GM21360 (cell line): ENCODE data around the gene NT5M.

Experiments used
- ATAC-seq: cut with Tn5 transposase; IDR thresholded peaks from one replicate; pipeline ENCODE4 v1.9.1; 2021; ENCODE audit warnings: mild to moderate bottlenecking, moderate library complexity; ENCODE audit not compliant: unreplicated experiment

NT5M gene

DNA sequence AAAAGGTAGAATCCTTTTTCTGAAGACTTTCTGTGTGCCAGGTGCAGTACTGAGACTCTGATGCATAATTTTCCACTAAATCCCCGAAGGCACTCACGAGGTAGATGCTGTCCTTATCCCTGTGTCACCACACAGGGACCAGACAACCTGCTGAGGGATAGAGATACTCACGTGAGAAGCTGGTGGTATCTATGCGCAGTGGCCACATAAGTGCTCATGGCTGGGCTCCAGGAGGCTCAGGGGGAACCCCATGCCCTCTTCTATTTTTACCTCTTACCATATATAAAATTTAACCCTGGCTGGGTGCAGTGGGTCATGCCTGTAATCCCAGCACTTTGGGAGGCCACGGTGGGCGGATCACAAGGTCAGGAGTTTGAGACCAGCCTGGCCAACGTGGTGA, 38.3 kb downstream of the NT5M start:
- no peak for ATAC-seq

DNA sequence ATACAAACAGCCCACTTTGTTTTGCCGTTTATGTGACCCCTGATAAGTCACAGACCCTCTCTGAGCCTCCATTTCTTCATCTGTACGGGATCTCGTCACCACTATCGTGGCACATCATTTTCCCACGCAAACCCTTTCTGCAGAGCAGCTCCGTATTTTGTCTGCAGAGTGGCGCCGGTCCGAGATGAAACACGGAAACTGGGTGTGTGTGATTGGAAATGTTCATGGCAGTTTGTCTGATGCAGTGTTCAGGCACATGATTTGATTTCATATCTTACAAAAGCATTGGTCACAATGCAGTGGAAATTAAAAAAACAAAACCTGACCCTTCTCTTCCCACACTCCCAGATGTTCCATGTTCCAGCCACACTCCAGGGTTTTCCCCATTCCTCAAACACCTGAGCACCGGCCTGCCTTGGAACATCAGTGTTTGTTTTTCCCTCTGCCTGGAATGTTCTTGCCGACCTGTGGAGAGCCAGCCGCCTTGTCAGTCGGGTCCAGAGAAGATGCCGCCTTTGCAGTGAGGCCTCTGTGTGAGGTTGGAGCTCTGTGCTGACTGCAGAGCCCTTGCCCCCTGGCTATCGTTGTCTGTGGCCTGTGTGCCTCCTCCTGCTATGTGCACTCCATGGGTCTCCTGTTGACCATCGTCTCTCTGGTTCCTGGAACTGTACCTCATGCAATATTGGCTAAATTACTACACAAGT, 39.2 kb downstream of the NT5M start:
- ATAC-seq, result no peak

DNA sequence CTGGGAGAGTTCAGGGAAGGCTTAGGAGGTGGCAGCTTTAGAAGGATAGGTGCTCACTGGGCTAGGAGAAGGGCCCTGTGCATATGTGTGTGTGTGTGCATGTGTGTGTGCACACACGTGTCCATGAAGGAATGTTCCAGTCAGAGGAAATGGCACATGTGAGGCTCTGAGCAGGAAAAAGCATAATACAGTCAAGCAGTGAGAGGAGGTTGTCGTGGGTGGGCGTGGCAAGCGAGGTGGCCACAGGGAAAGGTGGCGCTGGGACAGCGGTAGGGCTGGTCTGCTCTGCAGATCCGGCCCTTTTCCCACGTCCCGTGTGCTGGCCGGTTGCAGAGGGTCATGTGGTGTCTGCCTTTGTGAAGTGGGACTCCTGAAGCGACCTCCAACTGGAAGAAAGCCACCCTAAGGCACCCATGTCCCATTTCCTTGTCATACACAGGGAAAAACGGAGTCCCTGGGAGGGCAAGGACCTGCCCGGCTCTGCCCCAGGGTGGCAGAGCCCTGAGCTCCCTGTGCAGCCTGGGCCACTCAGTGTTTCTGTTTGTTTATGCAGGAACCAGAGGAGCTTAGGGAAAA, 40.1 kb downstream of the NT5M start:
- no peak for ATAC-seq

DNA sequence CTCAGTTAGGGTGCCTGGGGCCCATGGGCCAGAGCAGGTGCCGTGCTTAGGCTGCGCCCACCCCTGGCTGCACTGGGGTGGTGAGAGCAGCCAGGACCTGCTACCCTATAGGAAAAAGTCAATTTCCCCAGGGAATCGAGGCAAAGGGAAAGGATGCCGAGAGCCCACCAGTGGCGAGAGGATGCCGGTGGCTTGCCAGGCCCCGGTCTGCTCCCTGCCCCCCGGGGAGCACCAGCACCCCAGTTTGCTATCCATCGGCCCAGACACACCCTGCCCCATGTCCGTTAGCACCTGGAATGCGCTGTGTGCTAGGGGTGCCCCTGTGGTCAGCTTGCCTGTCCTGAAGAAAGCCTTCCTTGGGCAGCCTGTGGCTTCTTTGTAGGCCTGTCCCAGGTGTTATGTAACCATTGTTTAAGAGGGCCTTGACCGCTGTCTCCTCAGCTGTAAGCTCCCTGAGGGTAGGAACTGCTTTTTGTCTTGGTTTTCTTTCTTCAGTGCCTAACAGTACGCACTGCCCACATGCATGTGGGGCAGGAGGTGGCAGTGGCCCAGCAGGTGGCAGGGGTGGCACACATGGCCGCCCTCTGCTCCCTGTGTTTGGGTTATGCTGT, 40.8 kb downstream of the NT5M start:
- no peak for ATAC-seq

DNA sequence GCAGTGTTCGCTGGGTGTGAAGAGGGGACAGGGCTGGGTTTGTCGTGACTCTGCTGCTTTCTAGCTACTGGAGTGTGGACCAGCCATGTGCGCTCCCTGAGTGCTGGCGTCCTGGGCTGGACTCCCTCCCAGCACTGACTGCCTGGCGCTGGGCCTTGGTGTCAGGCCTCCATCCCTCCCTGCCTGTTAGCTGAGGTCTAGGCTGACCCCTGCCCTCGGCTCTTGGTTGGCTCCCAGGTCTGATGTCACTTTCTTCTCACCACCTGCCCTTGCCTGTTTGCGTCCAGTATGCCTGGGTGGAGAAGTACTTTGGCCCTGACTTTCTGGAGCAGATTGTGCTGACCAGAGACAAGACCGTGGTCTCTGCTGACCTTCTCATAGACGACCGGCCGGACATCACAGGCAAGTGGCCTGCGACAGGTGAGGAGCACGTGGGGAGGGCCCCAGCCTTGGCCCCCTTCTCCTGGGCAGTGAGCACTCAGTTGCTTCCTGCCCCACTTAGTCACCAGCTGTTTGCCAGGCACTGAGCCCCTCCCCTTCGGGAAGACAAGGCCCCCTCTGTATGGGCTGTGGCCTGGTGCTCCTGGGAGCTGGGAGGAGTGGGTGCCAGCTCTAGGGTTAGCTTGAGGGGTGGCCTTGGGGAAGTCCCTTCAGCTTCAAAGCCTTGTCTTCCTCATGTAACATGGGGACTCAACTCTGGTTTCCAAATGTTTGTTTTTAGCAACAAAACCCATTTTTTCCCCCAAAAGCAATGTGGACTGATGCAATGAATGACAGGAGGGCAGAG, 41.5 kb downstream of the NT5M start:
- ATAC-seq, result no peak

DNA sequence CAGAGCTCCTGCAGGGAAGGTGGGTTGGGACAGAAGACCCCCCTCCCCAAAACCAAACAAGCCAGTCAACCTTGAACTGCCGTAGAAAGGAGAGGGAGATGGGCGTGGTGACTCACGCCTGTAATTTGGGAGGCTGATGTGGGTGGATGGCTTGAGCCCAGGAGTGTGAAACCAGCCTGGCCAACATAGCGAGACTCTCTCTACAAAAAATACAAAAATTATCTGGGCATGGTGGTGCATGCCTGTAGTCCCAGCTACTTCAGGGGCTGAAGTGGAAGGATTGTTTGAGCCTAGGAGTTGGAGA, 42.1 kb downstream of the NT5M start:
- ATAC-seq, result no peak

DNA sequence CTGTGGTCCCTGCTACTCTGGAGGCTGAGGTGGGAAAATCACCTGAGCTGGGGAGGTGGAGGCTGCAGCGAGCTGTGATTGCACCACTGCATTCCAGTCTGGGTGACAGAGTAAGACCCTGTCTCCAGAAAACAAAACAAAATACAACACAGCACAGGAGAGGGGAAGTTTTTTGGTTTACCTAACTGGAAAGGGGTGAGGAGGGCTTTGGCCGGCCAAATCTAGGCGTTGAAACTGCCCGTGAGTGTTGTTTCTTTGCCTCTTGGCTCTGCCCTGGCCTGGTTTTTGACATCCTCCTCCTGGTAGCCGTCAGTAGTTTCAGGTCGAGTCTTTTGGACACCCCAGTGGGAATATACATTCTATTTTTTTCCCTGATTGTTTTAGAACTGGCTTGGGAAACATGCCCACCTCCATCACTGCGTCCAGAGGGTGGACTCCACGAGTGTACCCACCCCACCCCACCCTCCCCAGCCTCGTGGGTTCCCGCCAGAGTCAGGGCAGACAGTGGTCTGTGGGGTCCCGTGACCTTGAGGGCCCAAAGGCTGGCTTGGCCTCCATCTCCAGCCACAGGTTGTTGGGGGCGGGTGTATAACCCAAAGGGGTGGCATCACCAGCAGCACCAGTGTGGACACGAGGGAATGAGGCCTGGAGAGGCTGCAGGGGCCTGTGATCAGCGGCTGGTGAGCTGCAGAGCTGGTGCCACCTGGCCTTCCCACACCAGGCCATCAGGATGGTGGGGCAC, 42.7 kb downstream of the NT5M start:
- no peak for ATAC-seq

DNA sequence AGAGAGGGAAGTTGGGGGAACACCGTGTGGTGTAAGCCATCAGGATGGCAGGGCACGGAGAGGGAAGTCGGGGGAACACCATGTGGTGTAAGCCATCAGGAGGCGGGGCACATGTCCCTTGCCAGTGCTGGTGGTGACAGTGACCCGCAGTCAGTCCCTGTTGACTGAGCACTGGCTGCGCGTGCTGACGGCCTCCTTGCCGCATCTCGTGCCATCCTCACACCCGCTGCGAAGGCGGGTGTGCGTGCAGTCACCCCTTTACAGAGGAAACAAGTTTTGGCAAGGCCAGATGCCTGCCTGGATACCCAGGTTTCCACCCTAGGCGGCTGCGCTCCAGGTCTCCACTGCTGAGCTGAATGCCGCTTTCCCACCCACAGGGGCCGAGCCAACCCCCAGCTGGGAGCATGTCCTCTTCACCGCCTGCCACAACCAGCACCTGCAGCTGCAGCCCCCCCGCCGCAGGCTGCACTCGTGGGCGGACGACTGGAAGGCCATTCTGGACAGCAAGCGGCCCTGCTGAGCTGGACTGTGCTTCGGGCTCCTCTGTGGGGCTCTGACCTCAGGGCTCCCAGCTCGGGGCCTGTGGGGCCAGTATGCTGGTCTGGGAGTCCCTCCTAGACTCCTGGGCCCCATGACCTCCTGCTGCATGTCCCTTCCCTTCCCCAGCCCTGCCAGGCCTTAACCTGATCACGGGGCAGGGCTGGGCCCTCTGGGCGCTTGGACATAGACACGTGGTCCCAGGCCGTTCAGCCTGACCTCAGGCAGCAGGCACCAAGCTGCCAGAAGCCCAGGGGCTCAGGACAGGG, 43.5 kb downstream of the NT5M start:
- ATAC-seq, result no peak

GRCh38 chr17:17347234-17347955, 44.2 kb downstream of the NT5M start:
- no peak for ATAC-seq

DNA sequence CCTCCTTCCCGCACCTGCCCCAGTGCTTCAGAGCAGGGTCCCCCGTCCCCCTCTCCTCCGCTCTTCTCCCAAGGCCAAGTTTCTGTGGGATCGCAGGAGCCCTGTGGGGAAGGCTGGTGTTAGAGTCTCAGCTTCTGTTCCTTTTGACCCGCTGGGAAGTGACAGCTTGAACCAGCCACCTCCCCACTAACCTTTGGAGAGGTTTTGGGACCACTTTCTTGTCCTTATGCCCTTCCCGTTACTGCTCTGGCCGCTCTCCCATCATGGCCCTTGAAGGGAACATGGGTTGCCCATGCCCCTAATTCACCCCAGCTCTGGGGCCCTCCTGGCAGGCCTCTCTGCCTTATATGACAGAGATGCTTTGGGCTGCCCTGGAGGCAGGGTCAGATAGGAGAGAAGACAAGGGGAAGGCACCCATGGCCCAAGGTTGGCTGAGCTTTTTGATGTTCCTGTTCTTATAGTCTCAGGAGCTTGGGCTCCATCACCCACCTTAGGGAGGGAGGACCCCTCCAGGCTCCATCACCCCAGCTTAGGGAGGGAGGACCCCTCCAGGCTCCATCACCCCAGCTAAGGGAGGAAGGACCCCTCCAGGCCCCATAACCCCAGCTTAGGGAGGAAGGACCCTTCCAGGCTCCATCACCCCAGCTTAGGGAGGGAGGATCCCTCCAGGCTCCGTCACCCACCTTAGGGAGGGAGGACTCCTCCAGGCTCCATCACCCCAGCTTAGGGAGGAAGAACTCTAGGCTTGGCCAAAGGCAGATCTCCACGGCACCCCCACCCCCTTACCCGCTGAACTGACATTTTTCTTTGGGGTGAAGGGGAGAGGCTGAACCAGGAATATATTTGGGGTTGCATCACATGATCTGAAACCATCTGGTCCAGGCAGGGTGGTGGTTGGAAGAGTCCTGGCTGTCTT, 45.0 kb downstream of the NT5M start:
- ATAC-seq, result no peak

DNA sequence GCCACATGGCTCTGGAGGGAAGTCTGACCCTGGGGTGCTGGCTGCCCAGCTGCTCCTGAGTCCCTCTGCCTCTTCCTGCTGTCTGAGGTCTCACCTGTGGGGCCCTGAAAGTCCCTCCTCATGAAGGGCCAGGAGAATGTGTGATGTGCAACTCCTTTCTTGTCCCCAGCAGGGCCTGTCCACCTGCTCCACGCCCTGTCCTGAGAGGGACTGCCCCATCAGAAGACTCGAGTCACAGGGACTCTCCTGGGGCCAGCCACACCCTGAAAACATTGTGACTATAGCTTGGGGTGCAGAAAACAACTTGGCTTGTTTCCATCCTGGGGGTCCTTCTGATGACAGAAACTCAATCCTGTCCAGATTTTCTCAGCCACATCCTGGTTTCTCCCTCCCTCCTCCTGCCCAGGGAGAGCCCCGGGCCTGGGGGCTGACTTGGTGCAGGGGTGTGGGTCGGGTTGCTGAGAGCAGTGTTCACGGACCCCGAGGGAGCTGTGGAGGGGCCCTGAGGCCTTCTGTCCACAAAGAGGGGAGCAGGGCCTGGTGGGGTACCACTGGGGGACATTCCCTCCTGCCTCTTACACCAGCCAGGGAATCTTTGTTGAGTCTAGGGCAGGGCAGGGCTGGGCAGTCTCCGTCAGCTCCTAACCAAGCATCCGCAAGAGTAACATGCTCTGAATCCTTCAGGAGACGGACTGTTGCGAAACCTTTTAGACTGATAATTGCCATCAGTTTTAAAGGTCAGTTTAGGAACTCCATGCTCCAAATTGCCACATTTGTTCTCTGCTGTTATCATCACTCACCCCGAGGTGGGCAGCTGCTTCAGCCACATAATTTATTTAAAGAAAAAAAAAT, 45.9 kb downstream of the NT5M start:
- no peak for ATAC-seq

DNA sequence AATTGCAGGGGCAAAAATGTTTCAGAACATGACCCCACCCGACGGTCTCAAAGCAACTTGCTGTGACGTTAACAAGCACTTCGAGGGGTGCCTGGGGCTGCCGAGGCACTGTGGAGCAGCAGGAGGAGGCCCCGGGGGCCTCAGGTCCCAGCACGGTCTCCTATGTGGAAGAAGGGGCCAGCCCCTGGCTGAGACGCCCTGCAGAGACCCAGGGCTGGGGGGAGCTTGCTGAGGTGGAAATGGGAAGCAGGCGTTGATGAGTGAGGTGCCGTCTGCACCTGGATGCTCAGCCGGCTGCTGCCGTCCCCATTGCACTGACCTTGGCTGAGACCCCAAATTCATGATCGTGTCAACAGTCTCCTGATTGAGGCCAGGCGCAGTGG, 46.5 kb downstream of the NT5M start:
- ATAC-seq, result no peak

- no peak for ATAC-seq
Measured at GRCh38 chr17:17350491-17351355, 47.5 kb downstream of the NT5M start.

DNA sequence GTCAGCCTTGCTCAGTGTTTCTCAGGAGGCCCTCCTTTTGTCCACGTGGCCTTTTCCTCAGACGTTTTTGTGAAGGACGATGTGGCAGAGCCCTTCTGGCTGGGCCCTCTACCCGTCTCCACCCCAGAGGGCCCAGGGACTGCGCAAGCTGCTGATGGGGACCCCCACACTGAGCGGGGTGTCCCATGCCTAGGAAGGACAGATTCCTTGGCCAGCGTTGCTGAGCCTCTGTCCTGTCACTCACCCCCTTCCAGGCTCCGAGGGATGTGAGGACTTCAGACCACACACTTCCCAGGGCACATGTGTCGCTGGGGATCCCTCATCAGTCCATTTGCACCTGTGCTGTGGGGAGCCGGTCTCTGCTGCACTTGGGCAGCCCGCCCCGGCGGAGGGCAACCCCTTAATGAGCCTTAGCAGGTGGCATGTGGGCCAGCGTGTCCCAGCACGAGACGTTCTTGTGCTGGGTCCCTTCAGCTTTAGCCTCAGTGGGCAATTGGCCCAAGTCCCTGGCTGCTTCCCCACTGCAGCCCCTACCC, 48.3 kb downstream of the NT5M start:
- ATAC-seq, result no peak

DNA sequence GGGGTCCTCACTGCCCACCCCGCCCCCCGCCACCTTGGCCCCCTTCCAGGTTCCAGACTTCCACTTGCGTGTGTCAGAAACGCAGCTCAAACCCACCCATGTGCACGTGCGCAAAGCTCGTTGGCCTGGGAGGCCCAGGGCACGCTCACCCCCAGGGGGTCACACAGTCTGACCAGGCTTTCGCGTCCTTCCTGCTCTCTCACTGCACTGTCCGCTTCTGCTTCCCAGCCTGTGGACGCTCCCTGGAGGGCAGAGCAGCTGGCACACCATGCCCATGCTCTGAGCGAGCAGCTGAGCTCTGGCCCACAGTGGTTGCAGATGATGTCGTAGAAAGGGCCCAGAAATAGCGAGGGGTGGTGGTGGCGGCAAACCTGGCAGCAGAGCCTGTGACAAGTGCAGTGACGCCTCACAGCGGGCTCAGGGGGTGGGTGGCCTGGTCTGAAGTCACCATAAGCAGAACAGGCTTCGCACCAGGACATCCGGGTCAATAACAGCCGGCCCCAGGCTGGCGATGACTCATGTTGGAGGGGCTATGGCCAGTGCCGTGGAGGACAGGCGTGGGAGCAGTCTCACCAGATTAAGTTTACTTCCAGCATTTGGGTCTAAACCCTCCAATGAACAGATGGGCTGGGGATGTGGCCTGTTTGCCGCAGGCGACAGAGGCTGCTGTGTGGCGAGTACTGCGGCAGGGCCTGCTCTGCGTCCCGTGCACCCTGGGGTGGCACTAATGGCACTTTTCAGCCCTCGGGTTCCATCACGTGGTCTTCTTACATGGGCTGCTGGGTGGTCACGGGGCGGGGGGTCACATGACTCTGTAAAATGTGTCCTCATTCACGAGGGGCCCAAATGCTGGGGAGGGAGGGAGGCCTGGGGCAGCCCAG, 49.0 kb downstream of the NT5M start:
- no peak for ATAC-seq
